Gastrocnemius medialis (tissue), 4 donors: Measurements from ENCODE around the gene PKNOX1. TPM values are rescaled to one million over a fixed set of nuclear protein-coding genes. Genes with fewer than 3 reads are reported as not detected.

ENCODE experiments used
- ATAC-seq, 2 donors: fragments of 150-250 bp; one replicate each; pipeline ENCODE4 v1.9.1; 2016
- DNase-seq, 2 donors: peaks; one replicate each; pipeline ENCODE4 v3.0.0-alpha.2; 2019
- H3K27ac ChIP-seq, 4 donors: fragments of 200-600 bp; sonication (generic); 1 replicate in 1 of 4; 2 replicates in 3 of 4; pipeline ENCODE4 v1.5.1; 2016 to 2018; ENCODE audit warnings: mild to moderate bottlenecking in 2 of 4, moderate library complexity in 1 of 4
- H3K27me3 ChIP-seq, 3 donors: fragments of 200-600 bp; sonication (generic) in 2 of 3; 1 replicate in 1 of 3; 2 replicates in 2 of 3; pipeline versions ENCODE4 v1.5.1 to v1.6.0; 2016 to 2019; ENCODE audit warnings: mild to moderate bottlenecking in 1 of 3, moderate library complexity in 1 of 3
- H3K36me3 ChIP-seq, 2 donors: fragments of 200-600 bp; sonication (generic) in 1 of 2; one replicate each; pipeline ENCODE4 v1.5.1; 2017 to 2018
- H3K4me1 ChIP-seq, 2 donors: fragments of 200-600 bp; sonication (generic) in 1 of 2; one replicate each; pipeline ENCODE4 v1.5.1; 2016 to 2017; ENCODE audit warnings: mild to moderate bottlenecking in 2 of 2
- H3K4me3 ChIP-seq, 4 donors: fragments of 200-600 bp; sonication (generic) in 3 of 4; 1 replicate in 1 of 4; 2 replicates in 3 of 4; pipeline ENCODE4 v1.5.1; 2016 to 2019; ENCODE audit warnings: mild to moderate bottlenecking in 2 of 4
- H3K9me3 ChIP-seq, 3 donors: fragments of 200-600 bp; sonication (generic) in 2 of 3; 1 replicate in 1 of 3; 2 replicates in 2 of 3; pipeline ENCODE4 v1.5.1; 2016 to 2019
- CTCF ChIP-seq, 5 experiments: fragments of 450-650 bp in 3 of 5; fragments of 200-600 bp in 2 of 5; sonication (generic) in 2 of 5; IDR thresholded peaks in 4 of 5; conservative IDR thresholded peaks in 1 of 5; 1 replicate in 4 of 5; 2 replicates in 1 of 5; pipeline ENCODE4 v1.5.1; 2016 to 2019; ENCODE audit warnings: antibody characterized with exemption in 5 of 5, mild to moderate bottlenecking in 3 of 5, moderate library complexity in 3 of 5
- POLR2A ChIP-seq, 2 donors: fragments of 450-650 bp; IDR thresholded peaks; one replicate each; pipeline ENCODE4 v1.6.1; 2017; ENCODE audit warnings: antibody characterized with exemption in 2 of 2, mild to moderate bottlenecking in 2 of 2, moderate library complexity in 2 of 2
- in situ Hi-C, 4 donors: fragments of 200-750 bp; cut with MboI; loops; one replicate each; pipeline versions ENCODE4 v1.15.0 to v1.8.0; 2017; ENCODE audit warnings: low sequenced_read_pairs in 4 of 4
- intact Hi-C: fragments of 100-400 bp; cut with DNase I; formaldehyde crosslinking; loops from one replicate; pipeline ENCODE4 v1.15.1; 2023; ENCODE audit warnings: low total_unique reads
- total RNA-seq, 4 donors: library from RNA; depleted of rRNA; stranded (reverse); fragments of >200 nt; gene quantifications; one replicate each; pipeline versions ENCODE4 v1.1.0 to v1.2.3, GENCODE V29; 2016

The PKNOX1 gene
- total RNA-seq, 4 donors from 2014 or later, result 5.3 to 18.0 (median 7.6) TPM

GRCh38 chr21:42971897-42972275 lies 2.5 kb upstream of the PKNOX1 start:
- in situ Hi-C loops, result loop anchor here in 1 of 4 donors (10.0 kb wide), 1 partner anchor 77 kb away; the partner anchor contains the start of gene NDUFV3

GRCh38 chr21:42973309-42973990 lies 912 bp upstream of the PKNOX1 start:
- H3K27ac ChIP-seq, result peak overlapping the region; percentile 89 to 97 (median 90)
- H3K9me3 ChIP-seq, result no peaks in the 10 kb centered on the region
- ATAC-seq (no peak), DNase-seq (no peak)
- peaks cover 21 to 24% of the 10 kb centered on the region in 2 donors for H3K4me1 ChIP-seq
- H3K27me3 ChIP-seq, result no peaks in the 10 kb centered on the region
- peak overlapping the region; percentile 62 to 73 (median 69) for H3K4me3 ChIP-seq
- intact Hi-C loops (loop anchor here (5.0 kb wide), 1 partner anchor 804 kb away; the partner anchor contains the start of gene CSTB), in situ Hi-C loops (loop anchor here in 1 of 4 donors (10.0 kb wide), 1 partner anchor 79 kb away; the partner anchor contains the start of gene NDUFV3)
- TF ChIP-seq POLR2A (IDR thresholded peaks at IDR 0.05), result no peak
- TF ChIP-seq CTCF (IDR thresholded peaks at IDR 0.05 in 4 of 5, conservative IDR thresholded peaks at IDR 0.05 in 1 of 5), result peak in 2 of 5 experiments; percentile 25 to 37
- no peaks in the 10 kb centered on the region for H3K36me3 ChIP-seq

More at GRCh38 chr21:42971897-42972275, 2.5 kb upstream of the PKNOX1 start:
- Histone ChIP-seq H3K4me3 (no peak overlapping the region), H3K27me3 (no peaks in the 10 kb centered on the region), H3K27ac (no peak overlapping the region), H3K4me1 (peaks cover 18% of the 10 kb centered on the region in 2 donors), H3K36me3 (no peaks in the 10 kb centered on the region), H3K9me3 (no peaks in the 10 kb centered on the region)
- DNase-seq, result no peak
- TF ChIP-seq CTCF (IDR thresholded peaks at IDR 0.05 in 4 of 5, conservative IDR thresholded peaks at IDR 0.05 in 1 of 5), result no peak
- no peak for TF ChIP-seq POLR2A (IDR thresholded peaks at IDR 0.05)
- no peak for ATAC-seq
- intact Hi-C loops, result loop anchor here (5.0 kb wide), 1 partner anchor 805 kb away; the partner anchor contains the start of gene CSTB

GRCh38 chr21:42974832-42975820 lies 764 bp downstream of the PKNOX1 start:
- intact Hi-C loops, result loop anchor here (1.0 to 5.0 kb wide), 4 partner anchors 34 to 802 kb away; partner anchors contain the start of genes CSTB, NDUFV3 and WDR4
- no peaks in the 10 kb centered on the region for H3K36me3 ChIP-seq
- peak overlapping the region; percentile 72 to 89 (median 86) for H3K4me3 ChIP-seq
- peaks cover 21 to 24% of the 10 kb centered on the region in 2 donors for H3K4me1 ChIP-seq
- H3K27ac ChIP-seq, result peak overlapping the region; percentile 97 to 100 (median 99)
- DNase-seq, result peak; percentile 34 to 41
- TF ChIP-seq POLR2A (IDR thresholded peaks at IDR 0.05), result peak; percentile 32 to 62
- no peak for TF ChIP-seq CTCF (IDR thresholded peaks at IDR 0.05 in 4 of 5, conservative IDR thresholded peaks at IDR 0.05 in 1 of 5)
- peak; percentile 32 to 39 for ATAC-seq
- no peaks in the 10 kb centered on the region for H3K27me3 ChIP-seq
- H3K9me3 ChIP-seq, result no peaks in the 10 kb centered on the region
- in situ Hi-C loops, result loop anchor here in 1 of 4 donors (10.0 kb wide), 1 partner anchor 80 kb away; the partner anchor contains the start of gene NDUFV3

- Histone ChIP-seq H3K36me3 (no peaks in the 10 kb centered on the region), H3K27ac (peak overlapping the region; percentile 97 to 100 (median 99)), H3K27me3 (no peaks in the 10 kb centered on the region), H3K4me1 (peaks cover 24 to 26% of the 10 kb centered on the region in 2 donors), H3K4me3 (peak overlapping the region; percentile 72 to 89 (median 86)), H3K9me3 (no peaks in the 10 kb centered on the region)
- ATAC-seq (peak; percentile 23 to 46), DNase-seq (peak in 1 of 2 donors; percentile 53)
- no peak for TF ChIP-seq CTCF (IDR thresholded peaks at IDR 0.05 in 4 of 5, conservative IDR thresholded peaks at IDR 0.05 in 1 of 5)
- TF ChIP-seq POLR2A (IDR thresholded peaks at IDR 0.05), result peak; percentile 61 to 74
- in situ Hi-C loops (loop anchor here in 1 of 4 donors (10.0 kb wide), 1 partner anchor 81 kb away; the partner anchor contains the start of gene NDUFV3), intact Hi-C loops (loop anchor here (2.0 kb wide), 1 partner anchor 35 kb away; no protein-coding TSS in a partner anchor)
These were observed 1.7 kb downstream of the PKNOX1 start for GRCh38 chr21:42975886-42976608.
